Head of caudate nucleus (tissue), 42 donors: Measurements from ENCODE around the gene CWC27.

Source experiments
- DNase-seq, 42 donors: peaks; one replicate each; pipeline versions ENCODE4 v3.0.0 to v3.0.0-alpha.2; 2020 to 2021; ENCODE audit warnings: mixed read lengths in 7 of 42
- intact Hi-C: fragments of 100-400 bp; cut with DNase I; formaldehyde crosslinking; loops from one replicate; pipeline ENCODE4 v1.15.0; 2022

Gene CWC27

DNA sequence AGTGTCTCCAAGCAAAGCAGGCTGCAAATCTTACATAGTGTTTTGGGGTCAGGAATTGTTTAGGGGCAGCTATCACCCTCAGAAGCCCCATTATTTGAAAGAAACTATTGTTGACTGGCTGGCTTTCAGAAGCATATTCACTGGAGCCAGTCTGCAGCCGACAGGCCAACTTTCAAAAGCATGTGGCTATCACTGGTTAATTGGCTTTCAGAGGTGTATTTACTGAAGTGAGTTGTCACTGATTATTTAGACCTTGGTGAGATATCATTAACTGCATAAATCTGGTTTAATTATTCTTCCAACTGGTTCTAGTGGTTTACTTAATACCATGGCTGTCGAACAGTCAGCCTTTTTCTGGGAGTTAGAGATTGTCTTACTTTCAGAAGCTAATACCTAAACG lies 247.0 kb downstream of the CWC27 start:
- intact Hi-C loops, result no loop called here

GRCh38 chr5:65017636-65018035 lies 248.9 kb downstream of the CWC27 start:
- intact Hi-C loops, result no loop called here
- no peak for DNase-seq

More for the DNA sequence above, 247.0 kb downstream of the CWC27 start:
- DNase-seq, result no peak

- intact Hi-C loops, result no loop called here
- peak in 3 of 42 donors; percentile 21 to 35 (median 30) for DNase-seq
Measured at GRCh38 chr5:65018763-65019162, 250.0 kb downstream of the CWC27 start.

DNA sequence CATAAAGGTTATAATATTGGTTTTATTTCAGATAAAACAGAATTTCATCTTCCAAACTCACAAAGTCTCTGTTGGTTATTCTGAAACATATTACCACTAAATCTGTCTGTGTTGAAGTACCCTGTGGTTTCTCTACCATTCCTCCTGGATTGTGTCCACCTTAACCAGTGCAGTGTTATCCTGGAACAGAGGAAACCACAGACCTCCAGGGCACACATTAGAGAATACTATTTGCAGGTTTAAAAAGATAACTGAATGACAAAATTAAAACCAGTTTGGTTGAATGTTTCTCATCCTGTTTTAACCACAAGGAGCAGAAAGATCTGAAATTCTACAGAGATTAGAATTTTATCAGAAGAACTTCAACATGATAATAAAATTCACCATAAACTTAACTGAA lies 251.8 kb downstream of the CWC27 start:
- no peak for DNase-seq
- intact Hi-C loops, result no loop called here

GRCh38 chr5:65021527-65022226 lies 252.9 kb downstream of the CWC27 start:
- DNase-seq, result no peak
- intact Hi-C loops, result no loop called here

- intact Hi-C loops, result no loop called here
- no peak for DNase-seq
Measured at GRCh38 chr5:65022932-65023331, 254.2 kb downstream of the CWC27 start.

DNA sequence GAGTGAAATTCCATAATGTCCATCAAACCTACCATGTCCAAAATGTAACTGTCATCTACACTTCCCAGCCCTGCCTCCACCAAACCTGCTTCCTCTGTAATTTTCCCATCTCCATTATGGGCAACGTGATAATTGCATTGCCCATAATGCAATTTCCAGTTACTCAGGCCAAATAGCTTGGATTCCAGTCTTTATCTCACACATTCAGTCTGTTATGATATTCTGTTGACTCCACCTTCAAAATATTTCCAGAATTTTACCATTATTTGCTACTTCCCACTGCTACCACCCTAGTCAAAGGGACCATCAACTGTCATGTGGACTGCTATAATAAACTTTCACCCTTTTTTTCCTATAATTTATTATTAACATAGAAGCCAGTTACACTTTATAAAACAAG lies 256.0 kb downstream of the CWC27 start:
- intact Hi-C loops, result no loop called here
- no peak for DNase-seq

DNA sequence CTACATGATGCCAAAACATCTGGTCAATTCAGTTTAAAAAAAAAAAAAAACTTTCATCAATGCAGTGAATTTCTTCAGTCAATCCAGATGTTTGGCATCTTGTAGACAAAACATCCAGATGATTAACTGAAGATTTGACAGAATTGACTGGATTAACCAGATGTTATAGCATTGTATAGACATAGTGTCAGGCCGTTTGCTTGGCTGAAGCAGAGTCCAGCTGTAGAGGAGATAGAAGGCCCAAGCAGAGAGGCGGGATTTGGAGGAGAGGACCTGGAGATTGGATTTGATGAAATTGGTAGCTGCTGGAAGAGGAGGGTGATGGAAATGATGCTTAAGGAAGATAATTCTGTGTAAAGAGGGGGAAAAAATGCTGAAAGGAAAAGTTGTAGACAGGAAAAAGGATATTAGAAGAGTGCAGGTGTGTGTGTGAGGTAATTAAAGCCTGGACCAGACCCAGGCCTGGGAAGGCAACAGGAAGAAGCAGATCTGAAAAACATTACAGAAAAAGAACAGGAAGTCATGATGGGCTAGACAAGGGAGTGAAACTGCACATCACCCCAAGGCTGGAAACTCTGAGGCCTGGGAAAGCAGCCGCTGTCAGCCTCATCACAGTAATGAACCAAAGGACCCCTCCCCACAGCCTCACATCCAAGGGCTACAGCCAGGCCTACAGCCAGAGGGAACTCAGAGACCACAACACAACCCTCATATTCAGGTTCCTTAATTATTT lies 258.3 kb downstream of the CWC27 start:
- no peak for DNase-seq
- intact Hi-C loops, result no loop called here

DNA sequence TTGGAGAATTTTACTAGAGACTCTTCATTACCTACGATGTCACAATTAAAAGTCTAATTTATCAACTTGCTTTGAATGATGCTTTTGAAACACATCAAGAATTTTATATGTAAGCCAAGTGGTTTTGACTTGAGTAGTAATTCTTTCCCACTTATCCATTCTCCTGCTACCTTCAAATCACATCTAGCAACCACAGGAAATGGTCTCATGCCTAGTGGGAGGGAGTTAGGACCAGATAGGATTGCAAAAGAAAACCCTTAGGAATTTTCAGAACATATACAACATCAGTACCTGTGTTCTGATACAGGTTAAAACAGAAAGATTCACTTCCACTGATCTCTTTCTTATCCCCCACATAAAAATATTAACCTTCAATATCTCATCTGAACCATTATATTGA lies 260.4 kb downstream of the CWC27 start:
- DNase-seq, result no peak
- intact Hi-C loops, result no loop called here

DNA sequence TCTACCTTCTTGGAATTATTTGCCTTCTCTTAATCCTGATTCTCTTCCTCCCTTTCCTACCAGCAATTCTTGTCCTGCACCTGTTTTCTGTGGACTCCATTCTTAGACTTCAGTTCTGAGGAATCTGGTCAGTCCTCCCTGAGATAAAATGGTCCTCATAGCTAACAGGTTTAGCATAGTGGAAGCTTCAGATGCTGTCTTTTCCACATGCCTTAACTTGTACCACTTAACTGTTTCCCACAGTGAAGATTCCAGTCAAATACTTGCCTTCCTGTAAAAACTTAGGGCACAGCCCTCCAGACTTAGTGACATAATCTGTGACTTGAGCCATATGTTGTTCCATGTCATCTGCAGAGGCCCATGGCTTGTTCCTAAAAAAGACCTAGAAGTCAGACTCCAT lies 261.3 kb downstream of the CWC27 start:
- intact Hi-C loops, result no loop called here

DNA sequence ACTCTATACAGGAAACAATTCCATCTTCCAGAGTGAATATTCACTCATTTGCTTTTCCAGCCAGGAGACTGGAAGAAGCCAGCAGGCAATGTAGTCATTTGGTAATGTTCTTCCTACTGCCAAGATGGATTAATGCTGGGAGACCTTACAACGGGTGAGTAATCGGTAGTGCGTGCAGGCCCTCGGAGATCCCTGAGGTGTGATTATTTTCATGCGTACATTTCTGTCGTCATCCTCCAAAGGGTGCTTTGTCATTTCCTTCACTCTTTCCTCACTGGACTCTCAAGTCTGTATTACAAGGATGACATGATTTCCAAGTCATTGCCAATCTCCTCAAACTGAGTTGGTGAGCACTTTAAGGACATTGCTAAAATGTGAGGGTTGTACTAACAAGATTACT lies 263.5 kb downstream of the CWC27 start:
- intact Hi-C loops, result no loop called here
- DNase-seq, result no peak

More for the DNA sequence above, 261.3 kb downstream of the CWC27 start:
- no peak for DNase-seq

DNA sequence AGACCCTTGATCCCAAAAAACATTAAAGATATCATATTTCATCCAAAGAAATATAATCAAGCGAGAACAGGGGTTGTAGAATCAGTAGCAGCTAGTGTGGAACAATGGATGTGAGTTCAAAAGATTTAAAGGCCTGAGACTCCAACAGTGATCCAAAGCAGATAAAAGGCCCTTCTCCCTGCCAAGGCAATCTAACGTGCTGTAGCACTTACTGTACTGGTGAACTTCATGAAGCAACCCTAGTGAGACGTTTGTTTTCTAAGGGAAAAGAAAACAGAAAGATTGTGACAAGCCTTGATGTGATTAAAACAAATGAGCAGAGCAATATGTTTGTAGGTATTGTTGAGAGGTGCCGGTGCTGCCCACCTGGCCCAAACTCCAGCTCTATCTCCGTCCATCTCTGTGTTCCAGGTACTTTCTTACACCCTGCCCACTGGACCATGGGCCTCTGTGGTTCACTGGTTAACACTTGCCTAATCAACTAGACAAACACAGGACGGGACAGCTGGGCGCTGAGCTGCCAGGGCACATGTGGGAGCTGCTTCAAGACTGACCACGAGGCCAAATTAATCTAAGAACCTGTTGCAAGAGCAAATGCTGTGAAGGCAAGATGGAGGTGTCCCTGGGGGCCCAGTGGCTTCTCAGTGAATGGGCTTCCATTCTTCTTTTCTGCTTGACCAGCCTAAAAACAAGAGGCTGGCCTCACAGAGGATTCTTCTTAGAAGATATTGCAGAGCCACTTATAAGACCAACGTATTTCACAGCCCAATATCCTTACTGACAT lies 265.5 kb downstream of the CWC27 start:
- peak in 1 of 42 donors; percentile 9 for DNase-seq
- intact Hi-C loops, result no loop called here

DNA sequence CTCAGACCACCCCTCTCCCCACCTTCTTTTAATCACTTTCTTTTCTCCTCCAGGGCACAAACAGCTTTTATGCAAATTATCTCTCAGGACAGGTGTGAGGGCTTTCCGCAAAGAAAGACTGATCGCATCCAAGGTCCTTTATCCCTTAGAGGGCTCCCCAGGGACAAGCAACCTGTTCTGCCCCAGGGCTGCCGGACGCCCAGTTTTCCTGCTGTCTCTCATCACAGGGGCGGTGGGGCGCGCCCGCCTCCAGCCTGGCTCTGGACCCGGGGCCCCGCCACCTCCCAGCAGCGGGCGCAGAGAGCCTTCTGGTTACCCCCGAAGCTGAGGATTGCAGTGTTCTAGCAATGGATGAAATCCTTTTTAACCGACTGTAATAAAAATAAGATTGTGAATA lies 266.1 kb downstream of the CWC27 start:
- peak in 14 of 42 donors; percentile 3 to 50 (median 22) for DNase-seq
- intact Hi-C loops, result no loop called here

GRCh38 chr5:65035211-65036206 lies 266.8 kb downstream of the CWC27 start:
- intact Hi-C loops, result no loop called here
- DNase-seq, result peak; percentile 74 to 95 (median 90)

DNA sequence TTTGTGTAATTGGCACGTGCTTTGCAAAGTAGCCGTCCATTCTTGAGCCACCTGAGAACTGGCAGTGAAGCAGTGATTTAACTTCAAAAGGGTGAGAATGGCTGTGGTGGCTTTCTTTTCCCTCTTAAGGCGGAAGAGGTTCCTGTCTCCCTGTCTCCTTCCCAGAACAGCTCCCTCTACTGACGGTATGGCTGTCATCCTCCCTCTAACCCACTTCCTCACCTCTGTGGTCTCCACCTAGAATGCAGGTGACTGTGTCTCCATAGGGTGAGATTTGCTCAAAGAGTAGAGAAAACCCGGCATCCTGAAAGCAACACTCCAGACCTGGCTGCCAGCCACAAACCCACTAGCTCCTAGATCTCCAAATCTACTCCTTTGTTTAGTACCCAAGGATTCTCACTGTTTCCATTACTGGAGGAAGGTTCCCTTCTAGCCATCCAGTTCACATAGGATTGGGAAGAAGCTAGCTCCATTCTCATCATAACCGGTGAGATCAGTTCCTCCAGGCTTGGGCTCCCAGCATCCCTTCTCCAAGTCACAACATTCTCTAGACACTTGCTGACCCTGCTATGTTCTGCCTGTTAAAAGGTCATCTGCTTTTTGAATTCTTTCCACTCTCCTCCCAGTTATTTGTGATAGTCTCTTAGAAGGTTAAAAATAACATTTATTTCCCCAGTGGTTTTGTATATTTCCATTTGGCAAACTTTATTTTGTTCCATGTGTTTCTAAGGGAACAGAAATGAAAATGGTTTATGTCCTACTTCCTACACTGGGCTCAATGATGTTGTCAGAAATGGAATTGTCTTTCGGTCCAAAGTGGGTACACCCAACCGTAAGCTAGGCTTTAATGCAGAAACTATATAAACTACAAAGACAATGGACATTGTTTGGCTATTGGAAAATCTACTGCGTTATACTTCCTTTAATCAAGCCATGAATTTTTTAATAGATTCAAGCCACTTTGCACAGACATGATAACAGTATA lies 269.4 kb downstream of the CWC27 start:
- peak in 7 of 42 donors; percentile 9 to 30 (median 9) for DNase-seq
- intact Hi-C loops, result no loop called here

DNA sequence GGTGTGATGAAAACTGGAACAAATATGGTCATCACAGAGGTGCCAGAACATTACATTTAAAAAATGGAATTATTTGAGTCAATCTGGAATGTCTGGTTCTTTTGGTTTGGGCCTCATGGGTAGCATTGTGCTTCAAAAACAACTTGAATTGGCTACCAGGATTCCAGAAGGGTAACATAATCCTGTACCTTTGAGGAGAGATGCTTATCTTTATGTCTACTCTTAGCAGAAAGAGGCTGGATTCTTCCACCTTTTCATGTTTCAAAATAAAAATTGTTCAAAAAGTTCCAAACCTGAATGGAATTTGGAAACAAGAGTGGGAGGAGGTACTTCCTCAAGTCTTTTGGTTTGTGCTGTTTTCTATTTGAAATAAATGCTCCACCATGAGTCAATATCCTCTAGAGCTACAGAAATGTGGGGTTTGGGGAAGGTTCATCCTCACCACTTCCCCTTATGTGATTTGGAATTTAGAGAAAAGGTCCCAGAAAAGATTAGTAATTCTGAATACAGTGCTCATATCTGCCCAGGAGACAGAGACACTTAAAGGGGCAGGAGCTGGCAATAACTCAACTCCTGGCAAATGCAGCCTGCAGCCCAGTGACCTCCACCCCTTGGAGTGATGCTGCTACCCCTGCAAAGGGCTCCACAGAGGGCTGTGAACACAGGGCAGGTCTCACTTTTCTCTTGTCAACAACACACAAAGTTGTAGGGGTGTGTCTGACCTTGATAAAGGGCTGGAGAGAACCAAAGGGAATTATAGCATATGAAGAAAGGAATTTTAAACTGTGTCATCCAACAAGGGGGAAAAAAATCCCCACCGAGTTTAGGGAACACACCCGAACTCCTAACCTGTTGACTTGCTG lies 272.8 kb downstream of the CWC27 start:
- intact Hi-C loops, result no loop called here
- DNase-seq, result no peak
